OCI-LY1 (cell line): ENCODE data around the gene PRKCD.

Source experiments
- H2AFZ ChIP-seq: fragments of 200-600 bp; sonication (generic), shearing (Covaris generic); 2 replicates; pipeline ENCODE4 v1.6.0; 2014; ENCODE audit warnings: antibody characterized with exemption, mild to moderate bottlenecking, low read length
- H3F3A ChIP-seq: fragments of 200-600 bp; sonication (generic), shearing (Covaris generic); 2 replicates; pipeline ENCODE4 v1.6.0; 2014; ENCODE audit warnings: mild to moderate bottlenecking, antibody characterized with exemption, low read length, moderate library complexity; ENCODE audit not compliant: insufficient read depth
- H3K27ac ChIP-seq: fragments of 200-600 bp; sonication (generic); 2 replicates; pipeline ENCODE4 v1.5.1; 2014; ENCODE audit warnings: low read length, mixed run types, mild to moderate bottlenecking, low read depth; ENCODE audit not compliant: poor library complexity, severe bottlenecking
- H3K27me3 ChIP-seq: fragments of 200-600 bp; sonication (generic); 2 replicates; pipeline ENCODE4 v1.6.0; 2014; ENCODE audit warnings: antibody characterized with exemption, mild to moderate bottlenecking, low read length, moderate library complexity; ENCODE audit not compliant: insufficient read depth
- H3K36me3 ChIP-seq: fragments of 200-600 bp; sonication (generic); 2 replicates; pipeline ENCODE4 v1.6.1; 2014; ENCODE audit warnings: mild to moderate bottlenecking, antibody characterized with exemption, low read length, moderate library complexity, mixed read lengths; ENCODE audit not compliant: insufficient read depth
- H3K4me1 ChIP-seq: fragments of 200-600 bp; sonication (generic); 2 replicates; pipeline ENCODE4 v1.5.1; 2014; ENCODE audit warnings: mild to moderate bottlenecking, low read length, moderate library complexity; ENCODE audit not compliant: insufficient read depth, severe bottlenecking
- H3K4me2 ChIP-seq: fragments of 200-600 bp; sonication (generic), shearing (Covaris generic); 2 replicates; pipeline ENCODE4 v1.6.1; 2014; ENCODE audit warnings: low read length
- H3K4me3 ChIP-seq: fragments of 200-600 bp; sonication (generic); 2 replicates; pipeline ENCODE4 v1.5.1; 2014; ENCODE audit warnings: low read length, low read depth, mild to moderate bottlenecking, mixed read lengths; ENCODE audit not compliant: poor library complexity, severe bottlenecking
- H3K79me2 ChIP-seq: fragments of 200-600 bp; shearing (Covaris generic); 2 replicates; pipeline ENCODE4 v1.6.1; 2016; ENCODE audit warnings: mixed run types, low read length, mixed read lengths; ENCODE audit not compliant: insufficient read depth
- H3K9ac ChIP-seq: fragments of 200-600 bp; sonication (generic), shearing (Covaris generic); 2 replicates; pipeline ENCODE4 v1.6.1; 2014; ENCODE audit warnings: mild to moderate bottlenecking, low read length, mixed read lengths
- H3K9me2 ChIP-seq: fragments of 200-600 bp; sonication (generic), shearing (Covaris generic); 2 replicates; pipeline ENCODE4 v1.6.1; 2014; ENCODE audit warnings: low read depth, mild to moderate bottlenecking, low read length, mixed read lengths
- H3K9me3 ChIP-seq: fragments of 200-600 bp; shearing (Covaris generic); 2 replicates; pipeline ENCODE4 v1.6.1; 2014; ENCODE audit warnings: low read length, mixed read lengths
- H4K20me1 ChIP-seq: fragments of 200-600 bp; sonication (generic), shearing (Covaris generic); 2 replicates; pipeline ENCODE4 v1.6.0; 2016; ENCODE audit warnings: mild to moderate bottlenecking, low read length; ENCODE audit not compliant: insufficient read depth
- CTCF ChIP-seq: fragments of 200-600 bp; sonication (generic), shearing (Covaris generic); IDR thresholded peaks from 2 replicates; pipeline ENCODE4 v1.5.1; 2017; ENCODE audit warnings: mild to moderate bottlenecking, antibody characterized with exemption, low read length, moderate library complexity, mixed read lengths
- EZH2 ChIP-seq: fragments of 200-600 bp; sonication (generic), shearing (Covaris generic); IDR thresholded peaks from 2 replicates; pipeline ENCODE4 v1.8.0; 2017; ENCODE audit warnings: borderline replicate concordance, mixed run types, mild to moderate bottlenecking, antibody characterized with exemption, low read length, moderate library complexity, mixed read lengths

Gene PRKCD

GRCh38 chr3:53183514-53183913, 22.5 kb downstream of the PRKCD start:
- Histone ChIP-seq H3K79me2 (no peaks in the 10 kb centered on the region), H3K9ac (no peak overlapping the region), H3K4me1 (peaks cover 19% of the 10 kb centered on the region), H3K36me3 (no peaks in the 10 kb centered on the region), H3K9me3 (no peaks in the 10 kb centered on the region), H3K4me3 (no peak overlapping the region), H3K27ac (no peak overlapping the region), H3K27me3 (no peaks in the 10 kb centered on the region), H4K20me1 (no peaks in the 10 kb centered on the region), H2AFZ (no peak overlapping the region), H3K4me2 (no peak overlapping the region), H3K9me2 (no peaks in the 10 kb centered on the region), H3F3A (no peaks in the 10 kb centered on the region)
- TF ChIP-seq EZH2 (no peak), CTCF (no peak)

DNA sequence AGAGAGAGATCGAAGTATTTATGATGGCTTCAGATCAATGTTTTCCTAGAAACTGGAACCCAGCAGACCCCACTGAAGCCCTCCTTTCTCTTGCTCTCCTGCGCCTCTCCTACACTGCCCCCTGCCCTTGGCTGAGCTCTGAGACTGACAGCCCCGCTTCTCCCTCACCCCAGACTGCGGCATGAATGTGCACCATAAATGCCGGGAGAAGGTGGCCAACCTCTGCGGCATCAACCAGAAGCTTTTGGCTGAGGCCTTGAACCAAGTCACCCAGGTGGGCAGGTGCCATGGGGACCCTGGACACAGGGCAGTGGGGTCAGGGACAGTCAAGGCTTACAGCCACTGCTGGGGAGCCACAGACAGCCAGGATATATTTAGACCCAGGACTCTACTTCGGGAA, 23.7 kb downstream of the PRKCD start:
- no peak overlapping the region for H3K4me2 ChIP-seq
- H3K27me3 ChIP-seq: no peaks in the 10 kb centered on the region
- H3K9me2 ChIP-seq: no peaks in the 10 kb centered on the region
- TF ChIP-seq EZH2 (no peak), CTCF (no peak)
- H3F3A ChIP-seq: no peaks in the 10 kb centered on the region
- H4K20me1 ChIP-seq: no peaks in the 10 kb centered on the region
- H3K9me3 ChIP-seq: no peaks in the 10 kb centered on the region
- H3K9ac ChIP-seq: no peak overlapping the region
- H3K27ac ChIP-seq: no peak overlapping the region
- peaks cover 14% of the 10 kb centered on the region for H3K4me1 ChIP-seq
- H3K79me2 ChIP-seq: no peaks in the 10 kb centered on the region
- H2AFZ ChIP-seq: no peak overlapping the region
- no peak overlapping the region for H3K4me3 ChIP-seq
- peaks cover 1% of the 10 kb centered on the region; the same call in 1 of the 2 replicates for H3K36me3 ChIP-seq

- Histone ChIP-seq H3K4me1 (peaks cover 2% of the 10 kb centered on the region), H3K79me2 (no peaks in the 10 kb centered on the region), H3K27me3 (no peaks in the 10 kb centered on the region), H3K27ac (no peak overlapping the region), H2AFZ (no peak overlapping the region), H3K9me3 (no peaks in the 10 kb centered on the region), H3K9me2 (no peaks in the 10 kb centered on the region), H3K4me2 (no peak overlapping the region), H3K4me3 (no peak overlapping the region), H4K20me1 (no peaks in the 10 kb centered on the region), H3K36me3 (peaks cover 6% of the 10 kb centered on the region; the same call in 1 of the 2 replicates), H3K9ac (no peak overlapping the region), H3F3A (no peaks in the 10 kb centered on the region)
- no peak for TF ChIP-seq CTCF
- TF ChIP-seq EZH2: no peak
These were observed 24.9 kb downstream of the PRKCD start for GRCh38 chr3:53185761-53186465.
